RPMI7951 (cell line): ENCODE data around the gene NRG2. TPM values are rescaled to one million over a fixed set of nuclear protein-coding genes. Genes with fewer than 3 reads are reported as not detected.

Source experiments
- DNase-seq: peaks from one replicate; pipeline ENCODE4 v3.0.0-alpha.2; 2012; ENCODE audit warnings: low read depth
- total RNA-seq: library from RNA; depleted of rRNA; stranded (reverse); fragments of >200 nt; shearing (Covaris generic); gene quantifications from 2 replicates; pipeline ENCODE4 v1.2.3, GENCODE V29; 2014

NRG2 gene
- total RNA-seq, 1 experiment from 2014 or later, result 1.9 TPM

GRCh38 chr5:140011297-140011802 is 31.7 kb downstream of the NRG2 start:
- peak; percentile 69 for DNase-seq

GRCh38 chr5:140010798-140011197 is 32.3 kb downstream of the NRG2 start:
- no peak for DNase-seq

- DNase-seq, result no peak
Observed at GRCh38 chr5:140007311-140007710, 35.8 kb downstream of the NRG2 start.

DNA sequence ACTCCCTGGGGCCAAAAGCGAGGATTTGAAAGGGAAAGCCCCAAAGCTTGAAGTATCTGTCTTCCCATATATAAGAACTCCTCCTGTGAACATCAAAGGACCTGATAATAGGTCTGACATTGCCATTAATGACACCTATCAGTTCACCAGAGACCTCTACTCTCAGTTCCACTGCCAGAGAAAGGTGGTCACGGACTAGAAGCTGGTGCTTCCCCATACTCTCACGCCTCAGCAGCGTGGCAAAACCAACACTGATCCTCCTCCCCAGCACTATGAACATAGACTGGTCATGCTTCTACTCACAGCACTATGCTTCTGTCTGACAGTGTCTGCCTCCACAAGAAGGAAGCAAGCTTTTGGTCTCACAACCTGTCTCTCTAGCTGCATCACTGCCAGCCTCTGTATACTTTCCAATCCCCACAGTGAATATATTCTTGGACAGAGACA is 37.9 kb downstream of the NRG2 start:
- no peak for DNase-seq

- DNase-seq, result no peak
Observed at GRCh38 chr5:140004174-140004573, 38.9 kb downstream of the NRG2 start.

GRCh38 chr5:140003519-140003918 is 39.6 kb downstream of the NRG2 start:
- no peak for DNase-seq

DNA sequence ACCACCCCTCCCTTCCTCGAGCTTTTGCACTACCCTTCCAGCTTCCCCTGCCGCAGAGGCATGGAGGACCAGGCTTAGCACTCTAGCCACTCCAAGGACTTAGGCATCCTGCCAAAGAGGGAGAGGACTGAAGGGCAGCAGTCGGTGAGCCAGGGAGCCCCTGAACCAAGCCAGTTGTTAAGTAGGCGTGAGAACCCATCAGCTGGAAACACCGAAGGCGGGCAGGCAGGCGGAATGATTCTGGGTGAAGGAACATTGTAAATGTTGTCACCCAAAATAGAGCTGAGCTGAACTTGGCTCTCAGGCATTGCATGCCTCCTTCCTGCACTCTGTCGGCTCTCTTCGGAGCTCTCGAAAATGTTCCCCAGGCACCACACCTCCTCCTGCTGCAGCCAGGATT is 42.8 kb downstream of the NRG2 start:
- DNase-seq, result no peak

DNA sequence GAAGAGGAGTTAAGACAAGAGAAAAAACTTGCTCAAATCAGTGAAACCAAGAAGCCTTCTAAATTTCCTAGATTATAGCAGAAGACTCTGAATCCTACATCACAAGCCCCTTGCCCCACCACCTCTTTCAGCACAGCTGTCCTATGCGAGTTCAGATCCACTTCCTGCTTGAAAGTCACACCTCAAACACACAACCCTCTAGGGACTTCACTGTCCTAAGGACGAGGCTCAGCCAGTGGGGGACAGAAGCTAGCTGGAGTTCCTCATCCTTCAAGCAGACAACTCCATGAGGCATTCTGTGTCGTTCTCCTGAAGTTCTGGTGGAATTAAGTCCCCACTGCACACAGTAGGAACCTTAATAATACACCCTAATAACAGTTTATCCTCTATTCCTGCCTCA is 44.3 kb downstream of the NRG2 start:
- no peak for DNase-seq

DNA sequence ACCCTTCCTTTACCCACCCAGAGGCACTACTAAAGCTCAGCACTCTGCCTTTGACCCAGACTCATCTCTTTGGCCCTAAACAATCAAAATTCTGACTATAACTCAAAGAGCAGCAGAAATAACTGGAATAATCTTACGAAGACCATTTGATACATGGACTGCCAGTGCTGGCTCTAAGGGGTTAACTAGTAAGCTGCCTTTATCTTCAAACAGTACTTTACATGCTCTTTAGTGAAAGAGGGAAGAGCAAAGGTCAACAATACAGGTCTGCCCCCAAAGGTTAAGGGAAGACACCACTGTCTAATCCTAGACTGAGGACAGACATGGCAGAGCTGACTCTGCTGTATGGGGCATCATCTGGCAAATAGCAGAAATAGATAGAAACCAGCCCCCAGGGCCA is 45.8 kb downstream of the NRG2 start:
- no peak for DNase-seq

GRCh38 chr5:139995929-139996328 is 47.2 kb downstream of the NRG2 start:
- no peak for DNase-seq

- DNase-seq, result no peak
Observed at GRCh38 chr5:139994234-139994633, 48.9 kb downstream of the NRG2 start.

DNA sequence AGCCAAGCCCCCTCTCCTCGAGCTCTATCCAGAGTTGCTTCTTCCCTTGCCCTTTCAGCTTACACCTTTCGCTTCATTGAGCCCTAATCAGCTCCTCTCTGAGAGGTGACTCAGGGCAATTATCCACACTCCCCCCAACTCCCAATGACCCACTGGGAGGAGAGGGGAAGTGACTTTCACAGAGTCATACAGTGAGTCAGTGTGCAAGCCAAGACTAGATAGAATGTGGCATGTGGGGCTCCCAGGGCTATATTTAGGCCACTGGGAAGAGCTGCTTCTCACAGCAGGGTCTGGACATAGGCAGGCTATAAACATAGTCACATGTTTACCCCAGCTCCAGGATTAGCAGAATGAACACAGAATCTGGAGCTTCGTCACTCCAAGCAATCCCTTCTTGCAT is 57.4 kb downstream of the NRG2 start:
- peak; percentile 96 for DNase-seq

GRCh38 chr5:139985290-139985689 is 57.8 kb downstream of the NRG2 start:
- no peak for DNase-seq

DNA sequence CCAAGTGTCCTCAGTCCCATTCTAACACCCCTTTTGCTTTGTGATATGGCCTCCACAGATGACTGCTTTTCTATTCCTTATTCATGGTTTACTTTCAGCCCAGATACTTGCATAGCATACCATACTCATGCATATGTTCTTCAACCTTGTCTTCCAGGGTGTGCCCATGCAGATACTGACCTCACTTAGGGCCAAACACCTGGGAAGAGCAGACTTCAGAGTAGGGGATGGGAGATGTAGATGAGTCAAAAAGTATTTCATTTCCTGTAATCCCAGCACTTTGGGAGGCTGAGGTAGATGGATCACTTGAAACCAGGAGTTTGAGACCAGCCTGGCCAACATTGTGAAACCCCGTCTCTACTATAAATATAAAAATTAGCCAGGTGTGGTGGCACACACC is 58.3 kb downstream of the NRG2 start:
- DNase-seq, result no peak

- peak; percentile 49 for DNase-seq
Observed at GRCh38 chr5:139982975-139983240, 60.2 kb downstream of the NRG2 start.

- DNase-seq, result peak; percentile 60
Observed at GRCh38 chr5:139982157-139982974, 60.7 kb downstream of the NRG2 start.

DNA sequence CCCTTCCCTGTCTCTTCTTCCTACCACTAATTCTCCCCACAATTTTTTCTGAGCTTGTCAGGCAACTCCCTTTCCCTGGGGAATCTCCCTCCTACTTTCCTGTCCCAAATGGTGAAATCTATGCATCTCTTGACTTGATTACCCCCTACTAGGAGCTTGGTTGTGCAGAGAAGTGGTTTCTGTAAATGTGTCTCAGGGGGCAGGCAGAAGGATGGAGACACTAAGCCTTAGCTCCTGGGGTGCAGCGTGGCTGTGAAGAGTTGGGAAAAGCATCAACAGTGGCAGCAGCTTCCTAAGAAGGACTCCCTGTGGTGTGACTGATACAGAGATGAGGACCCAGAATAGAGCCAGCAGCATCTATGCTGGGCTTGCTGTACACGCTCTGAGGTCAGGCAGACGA is 62.3 kb downstream of the NRG2 start:
- no peak for DNase-seq

- no peak for DNase-seq
Observed at GRCh38 chr5:139979943-139980342, 63.2 kb downstream of the NRG2 start.

DNA sequence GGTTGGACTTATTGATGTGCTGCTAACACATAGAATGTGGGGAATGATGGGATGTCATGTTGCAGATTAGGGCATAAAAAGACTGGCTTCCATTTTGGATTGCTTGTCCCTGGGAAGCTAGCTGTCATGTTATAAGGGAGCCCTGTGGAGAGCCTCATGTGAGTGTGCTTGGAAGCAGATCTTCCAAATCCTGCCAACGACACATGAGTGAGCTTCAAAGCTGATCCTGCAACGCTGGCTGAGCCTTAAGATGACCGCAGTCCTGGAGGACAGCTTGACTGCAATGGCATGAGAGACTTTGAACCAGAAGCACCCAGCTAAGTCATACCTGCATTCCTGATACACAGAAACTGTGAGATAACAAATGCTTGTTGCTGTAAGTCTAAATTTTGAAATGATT is 63.6 kb downstream of the NRG2 start:
- no peak for DNase-seq

DNA sequence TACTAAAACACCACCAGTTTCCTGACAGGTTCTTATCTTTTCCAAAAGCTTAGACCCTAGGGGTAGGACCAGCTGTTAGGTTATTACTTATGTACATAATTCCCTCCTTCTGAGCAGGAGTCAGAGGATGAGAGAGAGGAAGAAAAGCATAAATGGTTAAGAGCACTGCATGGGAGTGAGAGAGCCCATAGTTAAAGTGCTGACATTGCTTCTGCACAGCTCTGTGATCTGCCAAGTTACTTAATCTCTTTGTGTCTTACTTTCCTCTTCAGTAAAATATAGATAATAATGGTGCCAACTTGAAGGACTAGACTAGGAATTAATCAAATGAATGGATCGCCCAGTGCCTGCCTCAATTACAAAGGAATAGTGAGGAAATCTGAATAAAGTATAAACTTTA is 66.4 kb downstream of the NRG2 start:
- DNase-seq, result no peak

- DNase-seq, result no peak
Observed at GRCh38 chr5:139975942-139976341, 67.2 kb downstream of the NRG2 start.

DNA sequence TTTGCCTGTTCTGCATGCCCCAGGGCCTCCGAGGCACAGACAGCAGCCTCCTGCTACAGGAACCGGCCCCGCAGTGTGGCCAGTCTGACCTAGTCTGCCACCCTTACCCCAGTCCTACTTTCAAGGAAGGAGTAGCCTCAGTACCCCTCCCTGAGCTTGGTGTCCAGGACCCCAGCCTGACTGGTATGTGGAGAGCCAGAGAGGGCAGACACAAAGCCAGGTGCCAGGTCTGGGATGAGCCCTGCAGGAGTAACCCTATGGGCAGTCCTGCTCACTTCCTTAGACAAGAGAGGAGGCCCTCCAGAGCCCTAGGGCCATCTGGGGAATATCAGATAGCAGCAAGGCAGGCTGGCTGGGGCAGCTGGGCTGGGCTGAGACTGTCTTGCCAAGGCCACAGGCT is 67.8 kb downstream of the NRG2 start:
- DNase-seq, result no peak

- DNase-seq, result no peak
Observed at GRCh38 chr5:139974661-139975060, 68.4 kb downstream of the NRG2 start.

GRCh38 chr5:139971202-139971725 is 71.8 kb downstream of the NRG2 start:
- DNase-seq, result no peak
